Measurements from ENCODE around the gene SEMA7A.
"Not testable (repeated sequence)": the region's sequence is repeated elsewhere in the genome, so short reads cannot be mapped to it uniquely, and the experiment has no call there.

SEMA7A gene

GRCh38 chr15:74433592-74434262, at the start of gene SEMA7A:
SEMA7A (minus strand) TSS chr15:74433958; CDS start chr15:74433918, 40 bp downstream.
- H4K20me1 ChIP-seq (ENCODE audit: insufficient read depth): no peaks in the 10 kb centered on the region
- H3K27ac ChIP-seq: no peak within 1 kb of the TSS
- peaks cover 26% of the 10 kb centered on the region; the same call in 1 of the 2 replicates for H3K27me3 ChIP-seq (ENCODE audit: insufficient read depth, low read depth)
- peak within 1 kb of the TSS; percentile 29; the same call in 1 of the 2 replicates for H3K4me2 ChIP-seq
- H2AFZ ChIP-seq (ENCODE audit: low read depth): peak within 1 kb of the TSS; percentile 64
- no peak within 1 kb of the TSS for H3K9ac ChIP-seq
- peaks cover 3% of the 10 kb centered on the region for H3K4me1 ChIP-seq (ENCODE audit: low read depth, poor library complexity, severe bottlenecking)
- H3K79me2 ChIP-seq (ENCODE audit: insufficient read depth, low read depth): no peaks in the 10 kb centered on the region
- no peak within 1 kb of the TSS for H3K4me3 ChIP-seq (IDR thresholded peaks at IDR 0.05; ENCODE audit: insufficient read depth, low read depth, low read length)
- TF ChIP-seq CTCF (conservative IDR thresholded peaks at IDR 0.05; ENCODE audit: low read depth, low read length): no peak
- no peaks in the 10 kb centered on the region for H3K36me3 ChIP-seq (ENCODE audit: insufficient read depth)

- H3K27me3 ChIP-seq (ENCODE audit: insufficient read depth, low read depth): no peaks in the 10 kb centered on the region
- H4K20me1 ChIP-seq (ENCODE audit: insufficient read depth): no peaks in the 10 kb centered on the region
- no peak overlapping the region for H3K4me2 ChIP-seq
- H3K4me1 ChIP-seq (ENCODE audit: low read depth, poor library complexity, severe bottlenecking): no peaks in the 10 kb centered on the region
- no peak overlapping the region for H2AFZ ChIP-seq (ENCODE audit: low read depth)
- H3K27ac ChIP-seq: no peak overlapping the region
- H3K4me3 ChIP-seq (IDR thresholded peaks at IDR 0.05; ENCODE audit: insufficient read depth, low read depth, low read length): no peak overlapping the region
- no peaks in the 10 kb centered on the region for H3K79me2 ChIP-seq (ENCODE audit: insufficient read depth, low read depth)
- H3K9ac ChIP-seq: no peak overlapping the region
- no peaks in the 10 kb centered on the region for H3K36me3 ChIP-seq (ENCODE audit: insufficient read depth)
- TF ChIP-seq CTCF (conservative IDR thresholded peaks at IDR 0.05; ENCODE audit: low read depth, low read length): no peak
Measured at GRCh38 chr15:74482661-74483060, 48.9 kb upstream of the SEMA7A start.

- H2AFZ ChIP-seq (ENCODE audit: low read depth); H4K20me1 ChIP-seq (ENCODE audit: insufficient read depth); H3K4me1 ChIP-seq (ENCODE audit: low read depth, poor library complexity, severe bottlenecking); H3K4me3 ChIP-seq (IDR thresholded peaks at IDR 0.05; ENCODE audit: insufficient read depth, low read depth, low read length); H3K27ac ChIP-seq; H3K36me3 ChIP-seq (ENCODE audit: insufficient read depth); H3K9ac ChIP-seq; H3K4me2 ChIP-seq; H3K27me3 ChIP-seq (ENCODE audit: insufficient read depth, low read depth); H3K79me2 ChIP-seq (ENCODE audit: insufficient read depth, low read depth): not testable (repeated sequence)
Measured at GRCh38 chr15:74480364-74480763, 46.6 kb upstream of the SEMA7A start.

DNA sequence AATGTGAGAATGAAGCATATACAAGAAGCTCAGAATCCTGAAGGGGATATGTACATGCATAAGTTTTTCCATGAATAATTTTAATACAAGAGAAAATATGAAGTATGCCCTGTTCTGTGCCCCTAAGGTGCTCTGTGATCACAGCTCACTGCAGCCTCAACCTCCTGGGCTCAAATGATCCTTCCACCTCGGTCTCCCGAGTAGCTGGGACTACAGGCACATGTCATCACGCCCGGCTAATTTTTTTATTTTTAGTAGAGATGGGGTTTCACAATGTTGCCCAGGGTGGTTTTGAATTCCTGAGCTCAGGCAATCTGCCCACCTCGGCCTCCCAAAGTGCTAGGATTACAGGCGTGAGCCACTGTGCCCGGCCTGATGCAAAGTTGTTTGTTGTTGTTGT, 37.9 kb upstream of the SEMA7A start:
- not testable (repeated sequence) for H3K4me2 ChIP-seq; H3K79me2 ChIP-seq (ENCODE audit: insufficient read depth, low read depth); H3K9ac ChIP-seq; H3K4me1 ChIP-seq (ENCODE audit: low read depth, poor library complexity, severe bottlenecking); H2AFZ ChIP-seq (ENCODE audit: low read depth); H3K36me3 ChIP-seq (ENCODE audit: insufficient read depth); H4K20me1 ChIP-seq (ENCODE audit: insufficient read depth); H3K4me3 ChIP-seq (IDR thresholded peaks at IDR 0.05; ENCODE audit: insufficient read depth, low read depth, low read length); H3K27me3 ChIP-seq (ENCODE audit: insufficient read depth, low read depth); H3K27ac ChIP-seq

GRCh38 chr15:74470631-74471395, 37.1 kb upstream of the SEMA7A start:
- Histone ChIP-seq H3K27me3 (ENCODE audit: insufficient read depth, low read depth) (no peaks in the 10 kb centered on the region), H3K9ac (no peak overlapping the region), H4K20me1 (ENCODE audit: insufficient read depth) (no peaks in the 10 kb centered on the region), H3K36me3 (ENCODE audit: insufficient read depth) (no peaks in the 10 kb centered on the region), H2AFZ (ENCODE audit: low read depth) (no peak overlapping the region), H3K4me2 (no peak overlapping the region), H3K27ac (no peak overlapping the region), H3K4me3 (IDR thresholded peaks at IDR 0.05; ENCODE audit: insufficient read depth, low read depth, low read length) (no peak overlapping the region), H3K4me1 (ENCODE audit: low read depth, poor library complexity, severe bottlenecking) (no peaks in the 10 kb centered on the region), H3K79me2 (ENCODE audit: insufficient read depth, low read depth) (no peaks in the 10 kb centered on the region)
- no peak for TF ChIP-seq CTCF (conservative IDR thresholded peaks at IDR 0.05; ENCODE audit: low read depth, low read length)
